GM21723 (cell line): ENCODE results near the gene GPX7.

ENCODE experiments used
- ATAC-seq: cut with Tn5 transposase; IDR thresholded peaks from one replicate; pipeline ENCODE4 v1.9.1; 2021; ENCODE audit warnings: mild to moderate bottlenecking, moderate library complexity; ENCODE audit not compliant: unreplicated experiment

GPX7 gene

DNA sequence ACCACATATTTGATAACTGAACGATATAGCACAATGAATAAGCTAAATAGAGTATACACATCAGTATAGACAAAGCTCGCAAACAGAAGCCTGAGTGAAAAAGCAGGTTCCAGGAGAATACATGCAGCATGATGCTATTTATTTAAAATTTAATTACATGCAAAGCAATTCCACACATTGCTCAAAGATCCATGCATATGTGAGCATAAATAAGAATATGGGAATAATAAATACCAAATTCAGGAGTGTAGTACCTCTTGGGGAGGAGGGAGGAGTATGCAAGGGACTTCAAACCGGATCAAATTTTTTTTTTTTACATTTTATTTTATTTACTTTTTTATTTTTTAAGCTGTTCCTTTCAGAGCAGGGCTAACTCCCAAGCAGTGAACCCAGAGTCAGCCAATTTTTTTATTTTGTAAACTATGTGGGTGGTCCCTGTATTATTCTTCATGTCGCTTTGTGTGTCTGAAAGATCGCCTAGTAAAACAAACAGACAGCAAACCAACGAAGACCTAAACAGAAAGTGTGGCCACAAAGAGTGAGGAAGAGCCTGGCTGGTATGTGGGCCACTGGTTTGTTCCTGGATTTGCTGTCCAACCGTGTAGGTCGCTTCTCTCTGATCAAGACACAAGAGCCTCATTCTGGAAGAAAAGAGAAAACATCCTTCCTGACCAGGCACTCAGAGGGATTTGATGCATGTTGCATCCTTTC is 26.6 kb downstream of the GPX7 start:
- ATAC-seq = no peak

DNA sequence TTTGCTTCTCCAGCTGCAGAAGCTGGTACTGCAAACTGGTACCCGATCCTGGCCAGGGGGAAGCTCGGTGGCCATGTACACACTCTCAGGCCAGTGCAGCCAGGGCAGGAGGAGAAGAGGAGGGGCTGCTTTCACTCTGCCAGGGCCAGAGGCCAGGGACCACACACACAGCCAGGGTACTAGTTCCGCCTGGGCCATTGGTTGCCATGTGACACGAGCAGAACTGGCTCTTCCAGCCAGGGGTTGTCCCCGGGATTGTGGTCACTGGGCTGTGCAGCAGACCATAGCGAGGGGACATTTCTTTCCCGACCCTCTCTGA is 27.1 kb downstream of the GPX7 start:
- ATAC-seq = no peak

DNA sequence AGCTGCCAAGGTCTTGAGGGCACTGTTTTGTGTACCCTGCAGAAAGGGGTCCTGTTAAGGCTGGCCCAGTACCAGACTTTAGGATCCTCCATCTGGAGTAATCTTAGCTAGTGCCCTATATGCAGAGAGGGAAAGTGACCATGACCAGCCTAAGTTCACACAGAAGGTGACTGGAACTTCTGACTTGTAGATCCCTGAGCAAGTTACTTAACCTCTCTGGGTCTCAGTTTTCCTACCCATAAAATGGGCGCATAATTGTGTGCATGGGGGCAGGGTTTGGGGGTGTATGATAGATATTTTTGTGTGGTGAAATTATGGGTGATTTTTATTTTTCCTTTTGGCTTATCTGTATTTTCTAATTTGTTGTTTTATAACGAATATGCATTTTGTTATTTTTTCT is 27.5 kb downstream of the GPX7 start:
- ATAC-seq = no peak

DNA sequence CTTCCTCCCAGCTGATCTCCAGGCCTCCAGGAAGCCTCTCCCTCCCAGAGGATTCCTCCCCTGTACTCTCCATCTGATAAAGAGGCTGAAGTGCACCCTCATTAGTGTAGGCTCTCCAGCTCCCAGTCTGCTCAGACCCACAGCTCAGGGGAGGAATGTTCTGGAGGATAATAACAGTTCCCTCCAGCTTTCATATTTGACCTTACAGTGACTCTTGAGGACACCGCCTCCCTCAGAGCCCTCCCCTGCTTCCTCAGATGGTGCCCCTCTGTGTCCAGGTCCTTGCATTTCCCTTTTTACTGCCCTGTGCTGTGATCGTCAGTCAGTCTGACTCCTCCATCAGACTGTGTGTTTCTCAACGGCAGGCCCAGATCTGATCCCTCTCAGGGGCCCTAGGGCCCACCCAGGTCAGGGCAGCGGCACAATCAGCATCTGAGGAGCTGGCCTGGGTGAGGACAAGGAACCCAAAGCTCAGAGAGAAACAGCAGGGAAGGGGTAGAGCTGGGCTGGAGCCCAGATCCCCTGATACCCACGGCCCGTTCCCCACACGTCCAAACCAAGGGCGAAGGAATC is 29.7 kb downstream of the GPX7 start:
- no peak for ATAC-seq

DNA sequence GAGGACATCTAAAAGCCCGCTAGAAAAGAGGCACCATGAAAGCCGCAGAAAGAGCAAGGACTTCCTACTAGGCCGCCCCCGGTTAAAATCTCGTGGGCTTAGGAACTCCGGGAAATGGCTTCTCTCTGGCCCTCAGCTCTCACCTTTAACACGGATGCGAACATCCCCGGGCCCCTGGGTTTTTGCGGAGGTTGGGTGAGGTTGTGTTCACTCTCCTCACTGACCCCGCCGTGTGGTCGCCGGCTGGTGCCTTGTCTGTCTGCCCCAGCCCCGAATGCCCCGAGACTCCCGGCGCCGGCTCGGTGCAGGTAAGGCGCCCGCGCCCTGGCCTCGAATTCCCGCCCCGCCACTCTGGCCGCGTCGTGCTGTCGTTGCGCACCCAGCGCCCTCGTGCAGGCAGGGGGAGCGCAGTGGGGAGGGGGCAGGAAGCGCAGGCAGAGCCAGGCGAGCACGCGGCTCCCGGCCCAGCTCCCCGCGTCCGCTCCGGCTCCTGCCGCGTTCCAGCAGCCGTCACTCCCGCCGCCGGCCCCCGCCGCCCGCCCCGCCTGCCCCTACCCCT is 30.6 kb downstream of the GPX7 start, which contains the start of gene SHISAL2A:
TSS of gene SHISAL2A (plus strand) at position 437 of the 559 bp plus-strand sequence. CDS start 326 bp downstream, outside the sequence.
- ATAC-seq = no peak

DNA sequence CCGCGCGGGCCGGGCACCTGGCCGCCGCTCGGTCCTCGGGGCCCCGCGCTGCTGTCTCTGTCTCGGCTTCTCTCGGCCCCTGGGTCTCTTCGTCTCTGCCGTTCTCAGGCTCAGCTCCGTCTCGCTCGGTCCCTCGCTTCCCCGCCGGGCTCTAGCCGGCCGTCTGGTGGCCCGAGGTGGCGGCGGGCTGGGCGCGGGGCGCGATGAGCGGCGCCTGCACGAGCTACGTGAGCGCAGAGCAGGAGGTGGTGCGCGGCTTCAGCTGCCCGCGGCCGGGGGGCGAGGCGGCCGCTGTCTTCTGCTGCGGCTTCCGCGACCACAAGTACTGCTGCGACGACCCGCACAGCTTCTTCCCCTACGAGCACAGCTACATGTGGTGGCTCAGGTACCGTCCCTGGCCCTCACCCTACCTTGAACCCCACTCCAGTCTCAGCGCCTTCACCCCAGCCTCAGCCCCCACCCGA is 31.2 kb downstream of the GPX7 start:
- ATAC-seq = no peak

DNA sequence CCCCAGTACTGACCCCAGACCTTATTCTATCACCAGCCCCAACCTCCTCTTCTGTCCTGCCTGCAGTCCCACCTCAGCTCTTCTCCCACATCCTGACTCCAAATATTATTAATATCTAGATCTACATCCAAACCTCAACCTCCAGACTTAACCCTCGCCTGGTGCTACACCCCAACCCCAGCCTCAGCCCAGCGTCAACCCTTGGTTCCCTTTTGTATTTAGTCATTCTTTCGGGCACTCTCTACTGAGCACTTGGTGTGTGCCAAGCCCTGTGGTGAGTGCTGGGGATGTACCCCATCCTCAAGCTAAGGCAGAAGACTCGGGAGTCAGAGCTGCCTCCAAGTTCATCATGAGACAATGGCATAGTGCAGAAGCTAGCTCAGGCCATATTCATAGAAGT is 31.9 kb downstream of the GPX7 start:
- ATAC-seq = no peak

DNA sequence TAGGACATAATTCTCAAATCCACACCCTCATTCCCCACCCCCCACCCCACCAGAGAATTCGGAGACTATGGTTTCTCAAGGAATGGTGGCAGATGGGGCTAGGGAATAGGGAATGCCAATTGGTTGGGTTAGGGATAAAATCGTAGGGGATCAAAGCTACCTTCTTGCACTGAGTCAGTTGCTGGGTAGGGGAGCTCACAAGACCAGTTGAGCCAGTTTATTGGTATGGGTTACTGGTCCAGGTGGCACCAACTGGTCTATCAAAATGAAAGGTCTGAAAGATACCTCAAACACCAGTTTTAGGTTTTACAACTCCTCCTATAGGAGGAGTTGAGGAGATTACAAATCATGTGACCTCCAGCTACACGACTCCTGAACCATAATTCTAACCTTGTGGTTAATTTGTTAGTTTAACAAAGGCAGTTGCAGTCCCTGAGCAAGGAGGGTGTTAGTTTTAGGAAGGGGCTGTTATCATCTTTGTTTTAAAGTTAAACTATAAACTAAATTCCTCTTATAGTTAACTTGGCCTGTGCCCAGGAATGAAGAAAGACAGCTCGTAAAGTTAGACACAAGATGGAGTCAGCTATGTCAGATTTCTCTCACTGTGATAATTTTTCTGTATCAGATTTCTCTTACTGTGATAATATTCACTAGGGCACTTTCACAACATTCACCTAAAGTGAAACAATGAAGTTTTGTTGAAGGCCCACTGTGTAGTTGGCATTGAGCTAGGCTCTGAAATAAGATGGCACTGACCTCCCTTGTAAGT is 33.3 kb downstream of the GPX7 start:
- ATAC-seq = no peak

DNA sequence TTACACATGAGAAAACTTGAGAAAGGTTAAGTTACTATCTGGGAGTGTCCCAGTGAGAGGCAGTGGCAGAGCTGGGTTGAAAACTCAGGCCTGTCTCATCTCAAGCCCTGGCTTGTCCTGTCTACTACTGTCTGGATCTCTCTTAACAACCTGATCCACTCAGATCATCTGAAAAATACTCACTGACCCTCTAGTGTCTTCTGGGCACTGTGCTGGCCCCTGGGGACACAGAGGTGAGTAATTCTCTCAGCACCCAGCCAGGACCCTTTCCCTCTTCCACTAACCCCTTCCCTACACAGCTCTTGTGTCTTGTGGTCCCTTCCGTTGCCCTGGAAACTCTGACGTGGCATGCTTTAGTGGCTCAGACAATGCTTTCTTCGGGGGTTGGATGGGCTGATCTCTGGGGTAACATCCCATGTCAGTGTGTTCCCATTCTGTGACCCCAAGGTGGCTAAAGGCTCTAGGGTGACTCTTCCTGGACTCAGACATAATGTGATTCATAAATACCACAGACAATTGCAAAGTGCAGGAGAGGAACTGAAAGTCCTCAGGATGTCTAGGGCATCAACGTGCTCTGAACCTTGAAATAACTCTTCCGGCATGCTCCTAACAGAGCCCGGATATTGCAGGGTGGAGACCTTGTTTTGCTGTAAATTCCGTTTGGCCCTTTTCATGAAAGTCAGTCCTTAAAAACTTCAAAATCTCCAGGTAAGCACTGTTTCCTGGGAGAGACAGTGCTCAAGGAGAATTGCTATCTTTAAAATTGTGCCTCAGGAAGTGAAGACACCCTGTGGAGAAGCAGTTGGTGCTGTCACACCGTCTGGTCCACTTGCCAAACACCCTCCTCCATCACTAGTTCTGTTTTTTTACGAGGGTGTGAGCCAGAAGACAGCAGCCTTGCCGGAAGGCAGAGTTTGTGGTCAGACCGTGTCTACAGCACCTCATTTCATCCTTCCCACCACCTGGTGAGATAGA is 34.8 kb downstream of the GPX7 start:
- ATAC-seq = peak; percentile 85

DNA sequence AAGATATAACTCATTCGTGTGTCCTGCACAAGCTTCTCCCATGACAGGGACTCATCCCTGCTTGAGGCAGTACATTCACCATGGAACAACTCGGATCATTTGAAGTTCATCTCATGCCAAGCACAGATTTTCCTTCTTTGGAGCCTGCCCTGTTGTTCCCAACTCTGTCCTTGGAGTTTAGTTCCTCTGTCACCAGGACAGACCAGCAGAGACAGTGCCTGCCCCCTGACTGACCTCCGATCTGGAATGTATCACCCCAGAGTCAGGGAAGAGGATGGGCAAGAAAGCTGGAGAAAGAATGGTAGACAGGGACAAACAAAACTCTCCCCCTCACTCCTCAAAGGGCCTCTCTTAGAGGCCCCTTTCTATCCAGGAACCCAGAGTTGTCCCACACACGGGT is 35.8 kb downstream of the GPX7 start:
- no peak for ATAC-seq

DNA sequence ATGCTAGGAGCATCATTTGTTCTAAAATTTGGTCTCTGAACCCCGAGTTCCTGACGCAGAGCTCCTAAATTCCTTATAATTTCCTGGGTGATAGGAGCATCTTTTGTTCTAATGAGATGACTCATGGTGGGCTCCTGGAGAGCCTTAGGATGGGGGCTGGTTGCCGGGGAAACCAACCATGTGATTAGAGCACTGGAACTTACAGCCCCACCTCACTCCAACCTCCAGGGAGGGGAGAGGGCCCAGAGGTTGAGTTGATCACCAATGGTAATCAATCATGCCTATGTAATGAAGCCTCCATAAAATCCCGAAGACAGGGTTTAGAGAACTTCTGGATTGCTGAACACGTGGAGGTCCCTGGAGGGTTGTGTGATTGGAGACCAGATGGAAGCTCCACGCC is 38.5 kb downstream of the GPX7 start:
- no peak for ATAC-seq

DNA sequence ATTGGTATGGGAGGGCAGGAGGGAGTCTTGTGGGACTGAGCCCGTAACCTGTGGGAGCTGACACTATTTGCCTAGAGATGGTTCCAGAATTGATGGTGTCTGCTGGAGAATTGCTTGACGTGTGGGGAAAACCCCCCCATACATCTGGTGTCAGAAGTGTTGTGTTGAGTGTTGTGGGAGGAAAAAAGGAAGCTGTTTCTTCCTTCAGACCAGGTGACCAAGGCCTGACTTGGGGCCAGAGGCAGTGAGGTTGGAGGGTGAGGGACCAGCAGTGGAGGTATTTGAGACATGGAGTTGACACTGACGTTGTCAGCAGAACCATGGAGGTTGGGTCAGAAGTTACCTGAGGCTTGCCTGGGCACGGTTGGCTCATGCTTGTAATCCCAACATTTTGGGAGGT is 39.1 kb downstream of the GPX7 start:
- ATAC-seq = no peak

DNA sequence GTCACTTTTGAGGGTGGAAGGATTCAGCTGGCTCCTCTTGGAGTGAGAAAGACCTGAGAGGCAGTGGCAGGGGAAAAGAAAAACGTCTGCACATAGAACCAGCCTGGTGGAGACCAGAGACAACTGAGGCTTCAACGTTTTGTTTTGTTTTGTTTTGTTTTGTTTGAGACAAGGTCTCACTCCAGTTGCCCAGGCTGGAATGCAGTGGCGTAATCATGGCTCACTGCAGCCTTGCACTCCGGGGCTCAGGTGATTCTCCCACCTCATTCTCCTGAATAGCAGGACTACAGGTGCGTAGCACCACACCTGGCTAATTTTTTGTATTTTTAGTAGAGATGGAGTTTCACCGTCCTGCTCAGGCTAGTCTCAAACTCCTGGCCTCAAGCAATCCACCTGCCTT is 43.1 kb downstream of the GPX7 start:
- no peak for ATAC-seq

DNA sequence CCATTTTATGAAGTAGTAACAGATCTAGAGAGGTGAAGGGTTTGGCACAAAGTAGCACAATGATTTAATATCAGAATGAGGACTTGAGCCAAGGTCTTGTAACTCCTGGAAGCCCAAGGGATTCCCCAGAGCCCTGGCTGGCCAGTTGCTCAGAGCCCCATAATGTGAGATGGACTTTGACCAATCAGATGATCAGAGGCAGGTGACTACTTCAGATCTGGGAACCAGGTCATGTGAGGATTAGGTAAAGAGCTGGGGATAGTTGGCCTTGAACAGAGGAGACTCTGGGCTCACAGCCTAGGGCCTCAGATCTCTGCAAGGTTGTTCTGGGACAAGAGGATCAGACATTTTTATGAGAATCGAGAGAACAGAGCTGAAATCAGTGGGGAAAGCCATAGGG is 49.7 kb downstream of the GPX7 start:
- ATAC-seq = no peak

DNA sequence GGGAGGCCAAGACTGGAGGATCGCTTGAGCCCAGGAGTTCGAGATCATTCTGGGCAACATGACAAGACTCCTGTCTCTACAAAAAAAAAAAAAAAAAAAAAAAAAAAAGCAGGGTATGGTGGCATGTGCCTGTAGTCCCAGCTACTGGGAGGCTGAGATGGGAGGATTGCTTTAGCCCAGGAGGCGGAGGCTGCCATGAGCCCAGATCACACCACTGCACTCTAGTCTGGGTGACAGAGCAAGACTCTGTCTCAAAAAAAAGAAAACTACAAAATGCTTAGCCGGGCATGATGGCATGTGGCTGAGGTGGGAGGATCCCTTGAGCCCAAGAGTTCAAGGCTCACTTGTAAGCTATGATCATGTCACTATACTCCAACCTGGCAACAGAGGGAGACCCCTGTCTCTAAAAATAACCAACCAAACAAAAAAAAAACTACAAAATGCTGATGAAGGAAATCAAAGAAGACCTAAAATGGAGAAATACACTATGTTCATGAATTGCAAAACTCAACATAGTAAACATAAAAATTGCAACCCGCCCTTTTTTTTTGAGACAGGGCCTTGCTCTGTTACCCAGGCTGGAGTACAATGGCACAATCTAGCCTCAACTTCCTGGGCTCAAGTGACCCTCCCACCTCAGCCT is 51.2 kb downstream of the GPX7 start:
- ATAC-seq = no peak

DNA sequence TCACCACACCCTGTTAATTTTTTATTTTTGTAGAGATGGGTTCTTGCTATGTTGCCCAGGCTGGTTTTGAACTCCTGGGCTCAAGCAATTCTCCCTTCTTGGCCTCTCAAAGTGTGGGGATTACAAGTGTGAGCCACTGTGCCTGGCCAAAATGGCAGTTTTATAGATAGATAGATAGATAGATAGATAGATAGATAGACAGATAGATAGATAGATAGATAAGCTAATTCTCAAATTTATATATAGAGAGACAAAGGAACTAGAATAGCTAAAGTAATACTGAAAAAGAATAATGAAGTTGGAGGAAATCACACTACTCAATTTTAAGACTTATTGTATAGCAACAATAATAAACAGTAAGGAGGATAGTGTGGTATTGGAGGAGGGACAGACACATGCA is 51.9 kb downstream of the GPX7 start:
- no peak for ATAC-seq

DNA sequence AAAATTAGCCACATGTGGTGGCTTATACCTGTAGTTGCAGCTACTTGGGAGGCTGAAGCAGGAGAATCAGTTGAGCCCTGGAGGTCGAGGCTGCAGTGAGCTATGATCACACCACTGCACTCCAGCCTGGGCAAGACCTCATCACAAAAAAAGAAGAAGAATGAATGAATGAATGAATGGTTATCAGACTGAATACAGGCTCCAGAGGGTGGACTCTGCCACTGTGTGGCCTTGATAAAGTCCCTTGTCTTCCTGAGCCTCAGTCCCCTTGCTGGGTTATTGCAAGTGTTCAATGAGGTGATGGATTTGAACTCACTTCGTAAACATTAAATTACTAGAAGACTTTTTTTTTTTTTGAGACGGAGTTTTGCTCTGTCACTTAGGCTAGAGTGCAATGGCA is 55.5 kb downstream of the GPX7 start:
- ATAC-seq = no peak
